MM.1S (cell line): ENCODE measurements around the gene MYLK.

ENCODE experiments used
- DNase-seq: peaks from one replicate; pipeline ENCODE4 v3.0.0-alpha.2; 2015
- H2AFZ ChIP-seq: fragments of 300-600 bp; sonication (generic); 2 replicates; pipeline ENCODE4 v1.6.0; 2016; ENCODE audit warnings: antibody characterized with exemption, low read length
- H3F3A ChIP-seq: fragments of 300-600 bp; sonication (generic); 2 replicates; pipeline ENCODE4 v1.6.1; 2016; ENCODE audit warnings: mild to moderate bottlenecking, antibody characterized with exemption, low read length, moderate library complexity, mixed read lengths; ENCODE audit not compliant: insufficient read depth
- H3K27ac ChIP-seq: fragments of 300-600 bp; sonication (generic); 2 replicates; pipeline ENCODE4 v1.5.1; 2016; ENCODE audit warnings: mild to moderate bottlenecking, low read length
- H3K27me3 ChIP-seq: fragments of 300-600 bp; sonication (generic); replicated peaks from 2 replicates; pipeline ENCODE4 v1.6.0; 2016; ENCODE audit warnings: low read length; ENCODE audit not compliant: insufficient read depth
- H3K36me3 ChIP-seq: fragments of 300-600 bp; sonication (generic); replicated peaks from 2 replicates; pipeline ENCODE4 v1.6.1; 2016; ENCODE audit warnings: mild to moderate bottlenecking, low read length, mixed read lengths; ENCODE audit not compliant: insufficient read depth
- H3K4me1 ChIP-seq: fragments of 300-600 bp; sonication (generic); 2 replicates; pipeline ENCODE4 v1.6.1; 2016; ENCODE audit warnings: low read length, mixed read lengths
- H3K4me2 ChIP-seq: fragments of 300-600 bp; sonication (generic); 2 replicates; pipeline ENCODE4 v1.6.0; 2016; ENCODE audit warnings: low read depth, low read length
- H3K4me3 ChIP-seq: fragments of 300-600 bp; sonication (generic); 2 replicates; pipeline ENCODE4 v1.5.1; 2016; ENCODE audit warnings: low read length, mixed read lengths
- H3K79me2 ChIP-seq: fragments of 300-600 bp; sonication (generic); 2 replicates; pipeline ENCODE4 v1.6.1; 2016; ENCODE audit warnings: mixed run types, low read length, mixed read lengths
- H3K9ac ChIP-seq: fragments of 300-600 bp; sonication (generic); 2 replicates; pipeline ENCODE4 v1.6.1; 2016; ENCODE audit warnings: low read length, mixed read lengths
- H3K9me2 ChIP-seq: fragments of 300-600 bp; sonication (generic); replicated peaks from 2 replicates; pipeline ENCODE4 v1.6.1; 2016; ENCODE audit warnings: mild to moderate bottlenecking, low read length, mixed read lengths; ENCODE audit not compliant: insufficient read depth
- H3K9me3 ChIP-seq: fragments of 300-600 bp; sonication (generic); replicated peaks from 2 replicates; pipeline ENCODE4 v1.6.1; 2016; ENCODE audit warnings: mild to moderate bottlenecking, low read length, mixed read lengths; ENCODE audit not compliant: insufficient read depth
- H4K20me1 ChIP-seq: fragments of 300-600 bp; sonication (generic); 2 replicates; pipeline ENCODE4 v1.6.1; 2016; ENCODE audit warnings: mild to moderate bottlenecking, low read length, moderate library complexity, mixed read lengths; ENCODE audit not compliant: insufficient read depth
- CTCF ChIP-seq: fragments of 300-600 bp; sonication (generic); IDR thresholded peaks from 2 replicates; pipeline ENCODE4 v1.5.1; 2016; ENCODE audit warnings: antibody characterized with exemption, low read length, mixed read lengths
- EZH2 ChIP-seq: fragments of 300-600 bp; sonication (generic); optimal IDR thresholded peaks from 2 replicates; pipeline ENCODE3; 2017; ENCODE audit warnings: low read depth, mild to moderate bottlenecking, antibody characterized with exemption, low read length, mixed read lengths
- EZH2phosphoT487 ChIP-seq: fragments of 300-600 bp; sonication (generic); IDR thresholded peaks from 2 replicates; pipeline ENCODE4 v1.6.1; 2018; ENCODE audit warnings: antibody characterized with exemption, low read length

Gene MYLK

GRCh38 chr3:123685780-123686179, 198.4 kb downstream of the MYLK start:
- Histone ChIP-seq H3K27me3 (no peaks in the 10 kb centered on the region), H3K36me3 (no peaks in the 10 kb centered on the region), H2AFZ (no peak overlapping the region), H3K79me2 (no peaks in the 10 kb centered on the region), H3K4me1 (no peaks in the 10 kb centered on the region), H3K27ac (no peak overlapping the region), H3K9ac (no peak overlapping the region), H3K9me3 (no peaks in the 10 kb centered on the region), H4K20me1 (no peaks in the 10 kb centered on the region), H3K4me3 (no peak overlapping the region), H3F3A (no peaks in the 10 kb centered on the region), H3K4me2 (no peak overlapping the region), H3K9me2 (no peaks in the 10 kb centered on the region)
- no peak for DNase-seq
- TF ChIP-seq EZH2phosphoT487 (no peak), EZH2 (no peak), CTCF (no peak)

GRCh38 chr3:123684636-123685035, 199.5 kb downstream of the MYLK start:
- no peaks in the 10 kb centered on the region for H3K9me3 ChIP-seq
- H3K27ac ChIP-seq = no peak overlapping the region
- H3K36me3 ChIP-seq = no peaks in the 10 kb centered on the region
- no peak overlapping the region for H3K4me3 ChIP-seq
- H3K4me2 ChIP-seq = no peak overlapping the region
- no peak overlapping the region for H2AFZ ChIP-seq
- H3K9ac ChIP-seq = no peak overlapping the region
- no peaks in the 10 kb centered on the region for H3K4me1 ChIP-seq
- TF ChIP-seq CTCF = no peak
- TF ChIP-seq EZH2 = no peak
- no peak for TF ChIP-seq EZH2phosphoT487
- no peaks in the 10 kb centered on the region for H3K27me3 ChIP-seq
- no peaks in the 10 kb centered on the region for H4K20me1 ChIP-seq
- DNase-seq = no peak
- H3K9me2 ChIP-seq = no peaks in the 10 kb centered on the region
- no peaks in the 10 kb centered on the region for H3K79me2 ChIP-seq
- no peaks in the 10 kb centered on the region for H3F3A ChIP-seq

- Histone ChIP-seq H3K4me3 (no peak overlapping the region), H3K4me1 (no peaks in the 10 kb centered on the region), H3K9me3 (no peaks in the 10 kb centered on the region), H3K36me3 (no peaks in the 10 kb centered on the region), H4K20me1 (no peaks in the 10 kb centered on the region), H3K9me2 (no peaks in the 10 kb centered on the region), H3K4me2 (no peak overlapping the region), H3K79me2 (no peaks in the 10 kb centered on the region), H3K9ac (no peak overlapping the region), H3F3A (no peaks in the 10 kb centered on the region), H3K27ac (no peak overlapping the region), H3K27me3 (no peaks in the 10 kb centered on the region), H2AFZ (no peak overlapping the region)
- TF ChIP-seq EZH2phosphoT487 (no peak), EZH2 (no peak), CTCF (no peak)
- DNase-seq = no peak
Observed at GRCh38 chr3:123684209-123684608, 199.9 kb downstream of the MYLK start.
